Measurements from ENCODE around the gene KLHDC8A.

Gene KLHDC8A

DNA sequence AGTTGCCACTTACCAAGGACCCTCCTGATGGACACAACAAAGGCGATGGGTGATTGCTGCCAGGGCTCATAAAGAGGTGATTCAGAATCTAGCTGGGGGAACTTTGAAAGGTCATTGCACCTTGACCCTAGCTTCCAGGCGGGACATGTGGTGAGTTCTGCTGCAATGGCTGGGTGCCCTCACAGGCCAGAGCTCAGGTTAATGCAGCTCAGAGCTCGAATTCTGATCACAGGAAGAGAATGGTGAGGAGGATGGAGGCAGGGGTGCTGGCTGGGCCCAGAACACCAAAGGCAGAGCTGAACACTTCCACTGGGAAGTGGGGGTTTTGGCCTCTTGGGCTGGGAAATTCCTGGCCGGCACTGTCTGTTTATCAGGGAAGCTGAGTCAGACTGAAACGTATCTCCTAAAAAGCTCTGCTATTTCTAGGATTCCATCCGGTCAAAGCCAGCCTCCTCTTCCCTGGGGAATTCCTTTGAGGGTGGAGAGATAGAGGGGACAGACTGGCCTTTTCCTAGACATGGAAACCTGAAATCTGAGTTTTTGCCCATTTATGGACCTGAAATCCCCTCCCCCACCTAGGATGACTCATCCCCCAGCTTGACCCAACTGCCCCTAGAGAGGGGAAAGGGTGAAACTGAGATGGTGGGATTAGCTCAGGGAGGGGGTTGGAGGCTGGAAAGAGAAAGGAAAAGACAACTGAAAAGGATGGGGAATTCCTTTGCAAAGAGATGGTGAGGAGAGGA, 62.4 kb downstream of the KLHDC8A start:
- DNase-seq (ENCODE audit: low read depth) = peak; percentile 88
- TF ChIP-seq, protein P1, sequence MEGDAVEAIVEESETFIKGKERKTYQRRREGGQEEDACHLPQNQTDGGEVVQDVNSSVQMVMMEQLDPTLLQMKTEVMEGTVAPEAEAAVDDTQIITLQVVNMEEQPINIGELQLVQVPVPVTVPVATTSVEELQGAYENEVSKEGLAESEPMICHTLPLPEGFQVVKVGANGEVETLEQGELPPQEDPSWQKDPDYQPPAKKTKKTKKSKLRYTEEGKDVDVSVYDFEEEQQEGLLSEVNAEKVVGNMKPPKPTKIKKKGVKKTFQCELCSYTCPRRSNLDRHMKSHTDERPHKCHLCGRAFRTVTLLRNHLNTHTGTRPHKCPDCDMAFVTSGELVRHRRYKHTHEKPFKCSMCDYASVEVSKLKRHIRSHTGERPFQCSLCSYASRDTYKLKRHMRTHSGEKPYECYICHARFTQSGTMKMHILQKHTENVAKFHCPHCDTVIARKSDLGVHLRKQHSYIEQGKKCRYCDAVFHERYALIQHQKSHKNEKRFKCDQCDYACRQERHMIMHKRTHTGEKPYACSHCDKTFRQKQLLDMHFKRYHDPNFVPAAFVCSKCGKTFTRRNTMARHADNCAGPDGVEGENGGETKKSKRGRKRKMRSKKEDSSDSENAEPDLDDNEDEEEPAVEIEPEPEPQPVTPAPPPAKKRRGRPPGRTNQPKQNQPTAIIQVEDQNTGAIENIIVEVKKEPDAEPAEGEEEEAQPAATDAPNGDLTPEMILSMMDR (conservative IDR thresholded peaks at IDR 0.05; ENCODE audit: low read length) = no peak
- H3K4me3 ChIP-seq (ENCODE audit: low read length) = no peak overlapping the region

DNA sequence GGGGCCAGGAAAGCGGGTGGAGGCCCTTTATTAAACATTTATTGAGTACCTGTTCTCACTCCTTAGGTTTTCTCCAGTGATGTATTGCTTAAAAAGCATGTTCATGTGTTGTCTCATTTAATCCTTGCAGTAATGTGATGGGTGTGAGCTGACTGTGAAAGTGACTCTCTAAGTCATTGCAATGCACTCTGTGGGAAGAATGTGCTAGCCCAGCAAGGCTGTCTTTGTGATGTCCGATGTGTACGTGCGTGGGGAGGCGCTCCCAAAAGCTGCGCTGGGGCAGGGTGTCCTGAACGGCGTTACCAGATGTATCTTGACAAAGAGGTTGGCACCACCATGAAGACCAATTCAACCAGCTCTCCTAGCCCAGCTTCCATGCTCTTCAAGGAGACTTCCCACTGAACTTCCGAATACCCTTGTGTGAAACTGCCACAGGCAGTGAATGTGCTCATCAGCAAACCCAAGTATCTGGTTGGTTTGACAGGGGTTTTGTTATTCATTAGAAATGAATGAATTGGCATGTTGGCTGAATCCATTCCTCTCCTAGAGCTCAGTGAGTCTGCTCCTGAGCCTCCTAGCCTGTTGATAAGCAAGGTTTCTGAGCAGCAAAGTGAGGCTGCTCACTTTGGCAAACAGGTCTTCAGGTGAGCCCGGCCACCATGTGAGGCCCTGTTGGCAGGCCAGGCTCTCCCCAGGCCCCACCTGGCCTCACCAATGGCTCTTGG, 63.2 kb downstream of the KLHDC8A start:
- TF ChIP-seq, protein P1 (conservative IDR thresholded peaks at IDR 0.05; ENCODE audit: low read length) = no peak
- no peak for DNase-seq (ENCODE audit: low read depth)
- no peak overlapping the region for H3K4me3 ChIP-seq (ENCODE audit: low read length)

DNA sequence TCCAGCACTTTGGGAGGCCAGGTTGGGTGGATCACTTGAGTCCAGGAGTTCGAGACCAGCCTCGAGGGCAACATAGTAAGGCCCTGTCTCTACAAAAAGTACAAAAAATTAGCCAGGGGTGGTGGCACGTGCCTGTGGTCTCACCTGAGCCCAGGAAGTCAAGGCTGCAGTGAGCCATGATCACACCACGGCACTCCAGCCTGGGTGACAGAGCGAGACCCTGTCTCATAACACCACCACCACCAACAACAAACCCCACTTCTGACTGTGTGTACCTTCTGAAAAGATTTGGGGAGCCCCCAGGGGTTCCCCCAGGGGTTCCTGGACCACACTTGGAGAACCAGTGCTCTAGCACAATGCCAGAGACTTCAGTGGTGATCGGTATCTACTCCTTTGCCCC, 65.1 kb downstream of the KLHDC8A start:
- no peak for DNase-seq (ENCODE audit: low read depth)
- H3K4me3 ChIP-seq (ENCODE audit: low read length) = no peak overlapping the region
- TF ChIP-seq, protein P1 (conservative IDR thresholded peaks at IDR 0.05; ENCODE audit: low read length) = no peak

DNA sequence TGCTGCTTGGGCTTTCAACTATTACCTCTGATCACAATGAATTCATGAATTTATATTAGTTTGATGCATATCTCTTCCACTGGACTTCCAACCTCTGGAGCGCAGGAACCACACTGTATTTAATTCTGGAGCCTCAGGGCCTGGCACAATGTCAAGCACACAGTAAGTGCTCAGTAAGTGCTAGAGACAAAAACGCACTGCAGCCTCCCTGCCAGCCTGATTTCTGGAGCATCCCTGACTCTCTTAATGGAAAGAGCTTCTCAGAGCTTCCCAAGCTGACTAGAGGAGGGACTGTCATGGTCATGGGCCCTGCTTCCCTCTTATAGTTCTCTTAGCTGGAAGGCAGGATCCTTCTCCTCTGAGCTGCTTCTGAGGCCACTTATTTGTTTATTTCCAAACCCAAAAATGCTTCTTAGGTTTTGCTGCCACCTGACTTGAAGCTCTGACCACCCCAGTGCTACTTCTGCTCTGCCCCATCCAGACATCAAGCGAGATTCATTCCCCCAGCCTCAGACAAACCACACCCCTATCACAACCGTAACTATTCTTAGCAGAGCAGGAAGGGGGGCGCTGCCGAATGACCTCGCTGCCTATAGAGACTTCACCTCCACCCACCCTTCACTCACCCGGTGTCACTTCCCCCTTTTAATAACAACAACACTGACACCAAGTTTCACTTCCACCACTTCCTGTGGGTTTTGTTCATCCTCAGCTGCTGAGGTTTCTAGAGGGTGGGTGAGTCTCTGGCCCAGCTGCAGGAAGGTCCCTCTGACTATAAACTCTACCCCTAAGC, 68.8 kb downstream of the KLHDC8A start:
- TF ChIP-seq, protein P1 (conservative IDR thresholded peaks at IDR 0.05; ENCODE audit: low read length) = no peak
- no peak overlapping the region for H3K4me3 ChIP-seq (ENCODE audit: low read length)
- peak; percentile 35 for DNase-seq (ENCODE audit: low read depth)

DNA sequence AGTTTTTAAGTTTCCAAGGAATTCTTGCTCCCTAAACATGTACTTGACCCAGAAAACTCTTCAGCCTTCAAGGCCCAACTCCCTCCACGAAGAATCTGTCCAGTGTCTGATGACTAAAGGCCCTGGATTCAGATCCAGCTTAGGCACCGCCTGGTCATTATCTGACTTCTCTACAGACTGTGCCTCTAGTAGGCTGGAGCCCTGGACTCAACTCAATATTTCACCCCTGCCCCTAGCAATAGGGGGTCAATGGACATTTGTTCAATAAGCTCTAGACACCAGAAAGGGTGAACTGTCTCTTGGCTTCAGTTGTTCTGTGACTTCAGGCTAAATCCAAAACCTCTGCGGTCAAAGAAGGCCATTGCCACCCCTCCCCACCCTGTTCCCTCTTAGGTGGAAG, 69.6 kb downstream of the KLHDC8A start:
- H3K4me3 ChIP-seq (ENCODE audit: low read length) = no peak overlapping the region
- no peak for DNase-seq (ENCODE audit: low read depth)
- TF ChIP-seq, protein P1 (conservative IDR thresholded peaks at IDR 0.05; ENCODE audit: low read length) = no peak

DNA sequence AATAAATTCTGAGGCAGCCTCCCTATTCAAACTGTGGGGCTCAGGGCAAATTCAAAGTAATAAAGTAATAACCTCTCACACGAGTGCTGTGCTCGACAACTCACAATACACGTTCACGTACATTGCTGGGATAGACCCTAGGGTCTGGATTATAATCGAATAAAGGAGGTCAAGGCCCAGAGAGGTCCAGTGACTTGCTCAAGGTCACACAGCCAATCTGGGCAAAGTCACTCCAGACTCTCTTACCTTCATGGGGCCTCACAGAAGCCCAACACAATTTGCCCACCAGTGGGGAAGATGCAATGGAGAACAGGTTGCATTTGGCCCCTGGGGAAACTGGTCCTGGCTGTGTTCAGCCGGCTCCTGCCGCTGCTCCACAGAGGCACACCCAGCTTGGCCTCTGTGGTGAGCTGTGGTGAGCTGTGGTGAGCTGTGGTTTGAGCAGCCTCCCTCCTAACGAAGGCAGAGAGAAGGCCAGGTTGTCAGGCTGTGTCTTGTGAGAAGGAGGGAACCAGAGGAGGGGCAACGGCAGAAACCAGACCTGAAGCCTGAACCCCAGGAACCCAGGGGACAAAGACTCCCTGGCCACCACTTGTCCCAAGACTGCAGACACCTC, 70.3 kb downstream of the KLHDC8A start:
- no peak overlapping the region for H3K4me3 ChIP-seq (ENCODE audit: low read length)
- TF ChIP-seq, protein P1 (conservative IDR thresholded peaks at IDR 0.05; ENCODE audit: low read length) = no peak
- peak; percentile 51 for DNase-seq (ENCODE audit: low read depth)
